Coronary artery (tissue), 2 donors: ENCODE results near the gene PARP16.

Experiments used
- DNase-seq: peaks from one replicate; pipeline ENCODE4 v3.0.0-alpha.2; 2017; ENCODE audit warnings: low spot score
- H3K27ac ChIP-seq, 2 donors: fragments of 200-600 bp; sonication (generic); one replicate each; pipeline ENCODE4 v1.5.1; 2016 to 2019
- H3K4me3 ChIP-seq: fragments of 200-600 bp; sonication (generic); 2 replicates; pipeline ENCODE4 v1.5.1; 2016; ENCODE audit warnings: mild to moderate bottlenecking, moderate library complexity
- CTCF ChIP-seq: fragments of 200-600 bp; sonication (generic); IDR thresholded peaks from one replicate; pipeline ENCODE4 v1.5.1; 2019; ENCODE audit warnings: antibody characterized with exemption

PARP16 gene

GRCh38 chr15:65210770-65211481 lies 75.8 kb downstream of the PARP16 start, which contains the start of gene CILP:
CILP (minus strand) TSS chr15:65211473; CDS start chr15:65209755, 1,718 bp downstream.
- DNase-seq: no peak

GRCh38 chr15:65209701-65210643 lies 76.7 kb downstream of the PARP16 start:
- no peak overlapping the region for H3K4me3 ChIP-seq
- no peak for TF ChIP-seq CTCF
- peak overlapping the region in 1 of 2 donors; percentile 68 for H3K27ac ChIP-seq
- DNase-seq: no peak

More at GRCh38 chr15:65210770-65211481, 75.8 kb downstream of the PARP16 start, which contains the start of gene CILP:
- no peak for TF ChIP-seq CTCF
- H3K27ac ChIP-seq: peak within 1 kb of the TSS in 1 of 2 donors; percentile 68
- no peak within 1 kb of the TSS for H3K4me3 ChIP-seq

GRCh38 chr15:65208647-65209046 lies 78.0 kb downstream of the PARP16 start:
- DNase-seq: no peak
- H3K4me3 ChIP-seq: no peak overlapping the region
- H3K27ac ChIP-seq: no peak overlapping the region
- no peak for TF ChIP-seq CTCF
